GM21367 (cell line): ENCODE data around the gene NDOR1.
"Not testable (repeated sequence)": the region's sequence is repeated elsewhere in the genome, so short reads cannot be mapped to it uniquely, and the experiment has no call there.

Source experiments
- ATAC-seq: cut with Tn5 transposase; IDR thresholded peaks from one replicate; pipeline ENCODE4 v1.9.1; 2021; ENCODE audit not compliant: unreplicated experiment

Gene NDOR1

DNA sequence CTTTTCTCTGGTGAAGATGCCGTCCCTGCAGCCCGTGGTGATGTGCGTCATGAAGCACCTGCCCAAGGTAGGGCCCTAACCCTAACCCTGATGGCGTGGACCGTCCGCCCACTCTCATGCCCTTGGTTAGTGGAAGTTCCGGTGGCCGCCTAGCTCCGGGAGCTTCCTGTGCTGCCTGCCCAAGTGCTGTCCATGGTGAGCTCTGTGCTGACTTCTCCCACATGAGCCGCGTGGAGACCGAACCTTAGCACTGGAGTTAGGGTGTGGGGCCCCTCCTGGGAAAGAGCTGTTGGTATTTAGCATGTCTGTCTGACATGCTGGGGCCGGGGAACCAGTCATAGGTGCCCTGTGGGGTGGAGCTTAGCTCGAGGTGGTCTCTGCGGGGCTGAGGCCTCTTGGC is 50.9 kb downstream of the NDOR1 start:
- no peak for ATAC-seq

DNA sequence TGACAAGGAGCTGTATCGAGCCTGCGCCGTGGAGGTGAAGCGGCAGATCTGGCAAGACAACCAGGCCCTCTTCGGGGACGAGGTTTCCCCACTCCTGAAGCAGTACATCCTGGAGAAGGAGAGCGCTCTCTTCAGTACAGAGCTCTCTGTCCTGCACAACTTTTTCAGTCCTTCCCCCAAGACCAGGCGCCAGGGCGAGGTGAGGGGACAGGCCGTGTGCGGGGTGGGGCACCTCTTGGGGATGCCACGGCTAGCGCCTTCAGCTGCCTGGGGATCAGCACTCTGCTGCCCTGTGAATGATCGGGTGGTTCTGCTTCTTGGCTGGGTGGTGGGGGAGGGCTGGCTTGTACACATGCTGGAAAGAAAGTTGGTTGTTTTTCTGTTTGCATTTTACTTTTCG is 51.4 kb downstream of the NDOR1 start:
- no peak for ATAC-seq

DNA sequence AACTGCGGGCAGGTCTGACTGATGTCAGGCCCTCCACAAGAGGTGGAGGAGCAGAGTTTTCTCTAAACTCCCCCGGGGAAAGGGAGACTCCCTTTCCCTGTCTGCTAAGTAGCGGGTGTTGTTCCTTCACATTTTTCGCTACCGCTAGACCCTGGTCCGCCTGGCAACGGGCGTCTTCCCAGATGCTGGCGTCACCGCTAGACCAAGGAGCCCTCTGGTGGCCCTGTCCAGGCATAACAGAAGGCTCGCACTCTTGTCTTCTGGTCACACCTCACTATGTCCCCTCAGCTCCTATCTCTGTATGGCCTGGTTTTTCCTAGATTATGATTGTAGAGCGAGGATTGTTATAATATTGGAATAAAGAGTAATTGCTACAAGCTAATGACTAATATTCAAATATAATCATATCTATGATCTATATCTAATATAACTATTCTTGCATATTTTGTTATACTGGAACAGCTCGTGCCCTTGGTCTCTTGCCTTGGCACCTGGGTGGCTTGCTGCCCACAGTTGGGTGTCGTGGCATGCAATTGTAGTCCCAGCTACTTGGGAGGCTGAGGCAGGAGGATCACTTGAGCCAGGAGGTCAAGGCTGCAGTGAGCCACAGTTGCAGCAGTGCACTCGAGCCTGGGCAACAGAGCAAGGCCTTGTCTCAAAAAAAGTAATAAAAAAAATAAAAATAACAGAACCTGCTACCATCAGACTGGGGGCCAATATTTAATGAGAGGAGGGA is 56.8 kb downstream of the NDOR1 start:
- ATAC-seq, result not testable (repeated sequence)

- no peak for ATAC-seq
Observed at GRCh38 chr9:137262909-137263285, 57.4 kb downstream of the NDOR1 start.

DNA sequence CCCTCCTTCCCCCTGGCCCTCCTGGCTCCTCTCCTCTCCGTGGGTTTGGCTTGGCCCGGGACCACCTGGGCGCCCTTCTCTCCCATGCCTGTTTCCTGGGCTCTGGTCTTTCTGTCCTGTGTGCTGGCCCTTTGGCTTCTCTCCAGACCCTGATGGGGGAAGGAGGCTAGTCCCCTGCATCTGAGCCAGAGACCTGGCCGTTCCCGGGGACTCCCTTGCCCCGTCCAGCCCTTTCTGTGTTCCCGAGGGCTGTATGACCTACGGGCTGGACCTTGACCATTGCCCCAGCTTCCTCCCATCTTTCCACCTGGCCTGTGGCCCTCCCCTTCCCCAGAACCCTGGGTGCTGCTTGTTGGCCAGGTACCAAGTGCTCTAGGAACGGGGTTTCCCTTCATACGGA is 58.0 kb downstream of the NDOR1 start:
- no peak for ATAC-seq

DNA sequence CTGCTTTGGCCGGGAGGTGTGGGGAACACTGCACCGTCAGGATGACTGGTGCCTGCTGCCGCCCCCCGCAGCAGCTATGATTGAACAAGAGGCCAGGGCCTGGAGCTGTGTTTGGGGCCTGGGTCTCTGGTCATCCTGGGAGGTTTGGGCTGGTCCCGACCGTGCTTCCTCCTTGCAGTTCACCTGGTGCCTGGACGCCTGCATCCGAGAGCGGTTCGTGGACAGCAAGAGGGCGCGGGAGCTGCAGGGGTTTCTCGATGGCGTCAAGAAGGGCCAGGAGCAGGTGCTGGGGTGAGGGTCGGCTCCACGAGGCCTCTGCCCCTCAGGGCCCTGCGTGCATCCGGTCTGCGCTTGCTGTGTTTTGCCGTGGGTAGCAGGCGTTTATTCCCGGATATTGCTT is 58.6 kb downstream of the NDOR1 start:
- no peak for ATAC-seq

DNA sequence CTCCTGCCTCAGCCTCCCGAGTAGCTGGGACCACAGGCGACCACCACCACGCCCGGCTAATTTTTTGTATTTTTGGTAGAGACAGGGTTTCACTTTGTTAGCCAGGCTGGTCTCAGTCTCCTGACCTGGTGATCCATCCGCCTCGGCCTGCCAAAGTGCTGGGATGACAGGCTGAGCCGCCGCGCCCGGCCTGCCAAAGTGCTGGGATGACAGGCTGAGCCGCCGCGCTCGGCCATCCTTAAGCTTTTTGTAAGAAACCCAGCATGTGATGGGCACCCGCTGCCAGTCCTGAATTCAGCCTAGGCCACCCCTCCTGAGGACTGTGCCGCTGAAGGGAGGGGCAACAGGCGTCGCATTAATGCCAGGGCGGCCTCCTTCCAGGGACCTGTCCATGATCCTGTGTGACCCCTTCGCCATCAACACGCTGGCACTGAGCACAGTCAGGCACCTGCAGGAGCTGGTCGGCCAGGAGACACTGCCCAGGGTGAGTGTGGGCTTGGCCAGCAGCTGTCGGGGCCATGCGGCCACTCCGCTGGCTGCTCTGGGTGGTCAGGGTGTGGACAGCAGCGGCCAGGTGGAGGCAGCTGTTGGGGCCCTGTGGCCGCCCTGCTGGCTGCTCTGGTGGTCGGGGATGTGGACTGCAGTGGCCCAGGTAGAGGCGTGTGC is 60.1 kb downstream of the NDOR1 start:
- no peak for ATAC-seq

DNA sequence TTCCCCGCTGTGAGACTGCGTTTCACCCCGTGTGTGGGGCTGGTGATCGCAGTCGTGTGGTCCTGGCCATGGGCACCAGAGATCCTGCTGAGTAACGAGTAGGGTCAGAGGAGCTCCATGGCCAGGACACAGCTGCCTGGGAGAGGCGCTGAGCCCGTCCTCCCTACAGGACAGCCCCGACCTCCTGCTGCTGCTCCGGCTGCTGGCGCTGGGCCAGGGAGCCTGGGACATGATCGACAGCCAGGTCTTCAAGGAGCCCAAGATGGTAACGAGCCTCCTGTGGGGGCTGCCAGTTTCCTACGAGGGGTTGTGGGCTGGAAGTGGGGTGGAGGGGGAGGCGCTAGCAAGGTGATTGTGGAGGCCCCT is 60.6 kb downstream of the NDOR1 start:
- no peak for ATAC-seq
